ENCODE results near the gene OSBPL5.

Gene OSBPL5

GRCh38 chr11:3086114-3086513 lies 79.0 kb downstream of the OSBPL5 start:
- H3K4me2 ChIP-seq (ENCODE audit: low read depth, low read length, poor library complexity, severe bottlenecking), result no peak overlapping the region
- no peaks in the 10 kb centered on the region for H3K36me3 ChIP-seq (ENCODE audit: insufficient read depth, low read length)
- H3K27me3 ChIP-seq (ENCODE audit: insufficient read depth, low read length, poor library complexity, severe bottlenecking), result no peaks in the 10 kb centered on the region
- H4K20me1 ChIP-seq (ENCODE audit: insufficient read depth, low read length, poor library complexity, severe bottlenecking), result no peaks in the 10 kb centered on the region
- no peak overlapping the region for H2AFZ ChIP-seq (ENCODE audit: low read length)
- no peaks in the 10 kb centered on the region for H3K9me3 ChIP-seq (ENCODE audit: insufficient read depth, low read depth, low read length)
- no peak overlapping the region for H3K9ac ChIP-seq (ENCODE audit: low read depth, low read length, poor library complexity, severe bottlenecking)
- no peaks in the 10 kb centered on the region for H3K9me2 ChIP-seq (replicated peaks; ENCODE audit: low read depth, low read length)
- H3F3A ChIP-seq (ENCODE audit: low read depth), result no peaks in the 10 kb centered on the region
- H3K79me2 ChIP-seq (ENCODE audit: insufficient read depth, low read length), result no peaks in the 10 kb centered on the region
- TF ChIP-seq CTCF (conservative IDR thresholded peaks at IDR 0.05; ENCODE audit: low read length) (no peak), EZH2phosphoT487 (IDR thresholded peaks at IDR 0.05; ENCODE audit: borderline replicate concordance) (no peak)
- H3K4me3 ChIP-seq (ENCODE audit: low read length, poor library complexity, severe bottlenecking), result no peak overlapping the region
- H3K4me1 ChIP-seq (ENCODE audit: insufficient read depth, low read length, poor library complexity, severe bottlenecking), result no peaks in the 10 kb centered on the region

GRCh38 chr11:3085052-3085451 lies 80.1 kb downstream of the OSBPL5 start:
- no peaks in the 10 kb centered on the region for H3F3A ChIP-seq (ENCODE audit: low read depth)
- no peaks in the 10 kb centered on the region for H3K36me3 ChIP-seq (ENCODE audit: insufficient read depth, low read length)
- H3K9ac ChIP-seq (ENCODE audit: low read depth, low read length, poor library complexity, severe bottlenecking), result no peak overlapping the region
- H3K9me2 ChIP-seq (replicated peaks; ENCODE audit: low read depth, low read length), result no peaks in the 10 kb centered on the region
- no peak for TF ChIP-seq CTCF (conservative IDR thresholded peaks at IDR 0.05; ENCODE audit: low read length)
- no peaks in the 10 kb centered on the region for H3K27me3 ChIP-seq (ENCODE audit: insufficient read depth, low read length, poor library complexity, severe bottlenecking)
- H3K4me1 ChIP-seq (ENCODE audit: insufficient read depth, low read length, poor library complexity, severe bottlenecking), result no peaks in the 10 kb centered on the region
- H3K9me3 ChIP-seq (ENCODE audit: insufficient read depth, low read depth, low read length), result no peaks in the 10 kb centered on the region
- H3K4me3 ChIP-seq (ENCODE audit: low read length, poor library complexity, severe bottlenecking), result no peak overlapping the region
- H3K79me2 ChIP-seq (ENCODE audit: insufficient read depth, low read length), result no peaks in the 10 kb centered on the region
- no peaks in the 10 kb centered on the region for H4K20me1 ChIP-seq (ENCODE audit: insufficient read depth, low read length, poor library complexity, severe bottlenecking)
- no peak overlapping the region for H2AFZ ChIP-seq (ENCODE audit: low read length)
- no peak overlapping the region for H3K4me2 ChIP-seq (ENCODE audit: low read depth, low read length, poor library complexity, severe bottlenecking)

- Histone ChIP-seq H3K9ac (ENCODE audit: low read depth, low read length, poor library complexity, severe bottlenecking) (no peak overlapping the region), H3K36me3 (ENCODE audit: insufficient read depth, low read length) (no peaks in the 10 kb centered on the region), H3K4me3 (ENCODE audit: low read length, poor library complexity, severe bottlenecking) (no peak overlapping the region), H3K4me1 (ENCODE audit: insufficient read depth, low read length, poor library complexity, severe bottlenecking) (no peaks in the 10 kb centered on the region), H2AFZ (ENCODE audit: low read length) (no peak overlapping the region), H3K9me3 (ENCODE audit: insufficient read depth, low read depth, low read length) (no peaks in the 10 kb centered on the region), H3F3A (ENCODE audit: low read depth) (no peaks in the 10 kb centered on the region), H3K27me3 (ENCODE audit: insufficient read depth, low read length, poor library complexity, severe bottlenecking) (no peaks in the 10 kb centered on the region), H4K20me1 (ENCODE audit: insufficient read depth, low read length, poor library complexity, severe bottlenecking) (no peaks in the 10 kb centered on the region), H3K79me2 (ENCODE audit: insufficient read depth, low read length) (no peaks in the 10 kb centered on the region), H3K4me2 (ENCODE audit: low read depth, low read length, poor library complexity, severe bottlenecking) (no peak overlapping the region), H3K9me2 (replicated peaks; ENCODE audit: low read depth, low read length) (no peaks in the 10 kb centered on the region)
- no peak for TF ChIP-seq EZH2phosphoT487 (IDR thresholded peaks at IDR 0.05; ENCODE audit: borderline replicate concordance)
- no peak for TF ChIP-seq CTCF (conservative IDR thresholded peaks at IDR 0.05; ENCODE audit: low read length)
Measured at GRCh38 chr11:3083321-3083720, 81.8 kb downstream of the OSBPL5 start.

Measured in Loucy (cell line).